ENCODE results near the gene PTPRCAP. TPM values are rescaled to one million over a fixed set of nuclear protein-coding genes. Genes with fewer than 3 reads are reported as not detected.

The PTPRCAP gene
- polyA plus RNA-seq, 1 donor (not counting 4 experiments of a cell fraction or from before 2014, with no cell fraction given), result not detected

DNA sequence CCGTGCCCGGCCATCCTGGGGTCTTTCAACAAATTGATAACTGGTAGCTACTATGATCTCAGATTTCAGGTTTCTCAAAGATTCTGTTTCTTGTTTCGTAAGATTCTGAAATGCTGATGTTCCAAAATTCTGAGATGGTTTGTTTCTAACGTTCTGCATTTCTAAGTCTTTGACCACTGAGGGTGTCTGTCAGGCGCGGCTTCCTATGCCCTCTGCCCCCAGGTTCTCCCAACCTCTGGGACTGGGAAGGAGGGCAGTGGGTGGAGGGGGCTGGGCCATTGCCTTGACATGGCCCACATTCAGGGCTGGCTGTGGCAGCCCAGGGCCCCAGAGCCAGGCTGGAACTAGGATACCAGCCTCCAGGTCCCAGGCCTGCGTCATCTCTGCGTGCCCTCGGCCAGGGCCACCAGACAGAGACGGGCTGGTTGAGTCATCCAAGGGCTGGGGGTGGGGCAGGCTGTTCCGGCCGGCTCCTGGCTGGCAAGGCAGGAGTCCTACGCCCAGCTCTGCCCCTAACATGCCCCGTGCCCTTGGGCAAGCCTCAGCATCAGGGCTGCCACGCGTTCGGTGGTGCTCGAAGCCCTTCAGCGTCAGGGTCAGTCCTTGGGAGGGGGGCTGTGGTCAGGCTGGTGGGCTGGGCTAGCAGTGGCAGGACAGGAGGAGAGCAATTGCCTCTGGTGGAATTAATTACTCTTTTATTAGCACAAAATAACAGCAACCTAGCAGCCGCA, 26.4 kb upstream of the PTPRCAP start:
- no peak overlapping the region for H3K4me3 ChIP-seq (ENCODE audit: control insufficient read depth in 2 of 3, extremely low read depth in 1 of 3, insufficient read depth in 2 of 3, low read depth in 1 of 3, low read length in 3 of 3)
- H2AFZ ChIP-seq (ENCODE audit: control insufficient read depth, low read length), result peak overlapping the region; percentile 64
- peaks cover 0 to 5% of the 10 kb centered on the region in 2 experiments for H3K36me3 ChIP-seq (ENCODE audit: control insufficient read depth in 2 of 2, extremely low read depth in 1 of 2, insufficient read depth in 2 of 2, low read length in 2 of 2)
- peaks cover 25% of the 10 kb centered on the region for H3K4me1 ChIP-seq (ENCODE audit: control insufficient read depth, extremely low read depth, insufficient read depth, low read length)
- FAIRE-seq (peak; percentile 26), DNase-seq (ENCODE audit: low read depth, low spot score) (no peak)
- H4K20me1 ChIP-seq (ENCODE audit: control insufficient read depth, extremely low read depth, insufficient read depth, low read length), result no peaks in the 10 kb centered on the region
- peak overlapping the region; percentile 79 for H3K27ac ChIP-seq (ENCODE audit: control insufficient read depth, insufficient read depth, low read length)
- no peaks in the 10 kb centered on the region for H3K9me1 ChIP-seq (ENCODE audit: control insufficient read depth, extremely low read depth, insufficient read depth, low read length)
- H3K9me3 ChIP-seq (ENCODE audit: control insufficient read depth, low read depth, low read length), result no peaks in the 10 kb centered on the region
- no peak for TF ChIP-seq EZH2 (IDR thresholded peaks at IDR 0.05; ENCODE audit: low read length)
- TF ChIP-seq, protein P1, sequence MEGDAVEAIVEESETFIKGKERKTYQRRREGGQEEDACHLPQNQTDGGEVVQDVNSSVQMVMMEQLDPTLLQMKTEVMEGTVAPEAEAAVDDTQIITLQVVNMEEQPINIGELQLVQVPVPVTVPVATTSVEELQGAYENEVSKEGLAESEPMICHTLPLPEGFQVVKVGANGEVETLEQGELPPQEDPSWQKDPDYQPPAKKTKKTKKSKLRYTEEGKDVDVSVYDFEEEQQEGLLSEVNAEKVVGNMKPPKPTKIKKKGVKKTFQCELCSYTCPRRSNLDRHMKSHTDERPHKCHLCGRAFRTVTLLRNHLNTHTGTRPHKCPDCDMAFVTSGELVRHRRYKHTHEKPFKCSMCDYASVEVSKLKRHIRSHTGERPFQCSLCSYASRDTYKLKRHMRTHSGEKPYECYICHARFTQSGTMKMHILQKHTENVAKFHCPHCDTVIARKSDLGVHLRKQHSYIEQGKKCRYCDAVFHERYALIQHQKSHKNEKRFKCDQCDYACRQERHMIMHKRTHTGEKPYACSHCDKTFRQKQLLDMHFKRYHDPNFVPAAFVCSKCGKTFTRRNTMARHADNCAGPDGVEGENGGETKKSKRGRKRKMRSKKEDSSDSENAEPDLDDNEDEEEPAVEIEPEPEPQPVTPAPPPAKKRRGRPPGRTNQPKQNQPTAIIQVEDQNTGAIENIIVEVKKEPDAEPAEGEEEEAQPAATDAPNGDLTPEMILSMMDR (optimal IDR thresholded peaks at IDR 0.05 in 1 of 3, IDR thresholded peaks at IDR 0.05 in 1 of 3, conservative IDR thresholded peaks at IDR 0.05 in 1 of 3; ENCODE audit: extremely low read depth in 1 of 3, insufficient read depth in 2 of 3, low read length in 3 of 3), result no peak
- no peaks in the 10 kb centered on the region for H3K79me2 ChIP-seq (ENCODE audit: control insufficient read depth, insufficient read depth, low read length)
- H3K9ac ChIP-seq (ENCODE audit: control insufficient read depth, extremely low read depth, insufficient read depth, low read length), result peak overlapping the region; percentile 58
- H3K27me3 ChIP-seq (ENCODE audit: control insufficient read depth, extremely low read depth, insufficient read depth, low read length), result no peaks in the 10 kb centered on the region
- dilution Hi-C loops (cut with MboI; ENCODE audit: extremely low pct_ligation_motif_present, low sequenced_read_pairs), result no loop called here
- peak overlapping the region; percentile 60 for H3K4me2 ChIP-seq (ENCODE audit: control insufficient read depth, extremely low read depth, insufficient read depth, low read depth, low read length)

DNA sequence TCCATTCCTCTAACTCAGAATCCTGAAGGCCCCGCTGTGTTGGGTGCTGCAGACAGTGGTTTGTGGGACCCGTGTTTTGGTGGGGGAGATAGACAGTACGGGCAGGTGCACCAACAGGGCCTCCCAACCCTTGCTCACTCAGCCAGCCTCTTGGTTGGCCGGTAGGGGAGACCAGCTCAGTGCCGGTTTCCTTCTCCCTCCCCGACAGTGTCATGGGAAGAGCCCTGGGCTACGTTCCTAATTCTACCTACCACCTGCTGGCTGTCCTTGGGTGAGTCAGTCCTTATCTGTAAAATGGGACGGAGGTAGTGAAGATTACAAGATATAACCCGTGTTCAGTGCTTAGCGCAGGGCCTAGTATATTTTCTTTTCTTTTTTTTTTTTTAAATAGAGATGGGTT, 25.7 kb upstream of the PTPRCAP start:
- Histone ChIP-seq H4K20me1 (ENCODE audit: control insufficient read depth, extremely low read depth, insufficient read depth, low read length) (no peaks in the 10 kb centered on the region), H3K27me3 (ENCODE audit: control insufficient read depth, extremely low read depth, insufficient read depth, low read length) (no peaks in the 10 kb centered on the region), H3K9me1 (ENCODE audit: control insufficient read depth, extremely low read depth, insufficient read depth, low read length) (no peaks in the 10 kb centered on the region), H3K4me1 (ENCODE audit: control insufficient read depth, extremely low read depth, insufficient read depth, low read length) (peaks cover 25% of the 10 kb centered on the region), H3K4me3 (ENCODE audit: control insufficient read depth in 2 of 3, extremely low read depth in 1 of 3, insufficient read depth in 2 of 3, low read depth in 1 of 3, low read length in 3 of 3) (no peak overlapping the region), H3K9ac (ENCODE audit: control insufficient read depth, extremely low read depth, insufficient read depth, low read length) (no peak overlapping the region), H3K36me3 (ENCODE audit: control insufficient read depth in 2 of 2, extremely low read depth in 1 of 2, insufficient read depth in 2 of 2, low read length in 2 of 2) (peaks cover 0 to 5% of the 10 kb centered on the region in 2 experiments), H3K27ac (ENCODE audit: control insufficient read depth, insufficient read depth, low read length) (no peak overlapping the region), H3K79me2 (ENCODE audit: control insufficient read depth, insufficient read depth, low read length) (no peaks in the 10 kb centered on the region), H2AFZ (ENCODE audit: control insufficient read depth, low read length) (no peak overlapping the region), H3K4me2 (ENCODE audit: control insufficient read depth, extremely low read depth, insufficient read depth, low read depth, low read length) (no peak overlapping the region), H3K9me3 (ENCODE audit: control insufficient read depth, low read depth, low read length) (no peaks in the 10 kb centered on the region)
- TF ChIP-seq, protein P1 (optimal IDR thresholded peaks at IDR 0.05 in 1 of 3, IDR thresholded peaks at IDR 0.05 in 1 of 3, conservative IDR thresholded peaks at IDR 0.05 in 1 of 3; ENCODE audit: extremely low read depth in 1 of 3, insufficient read depth in 2 of 3, low read length in 3 of 3), result no peak
- TF ChIP-seq EZH2 (IDR thresholded peaks at IDR 0.05; ENCODE audit: low read length), result no peak
- FAIRE-seq, result no peak
- dilution Hi-C loops (cut with MboI; ENCODE audit: extremely low pct_ligation_motif_present, low sequenced_read_pairs), result no loop called here
- no peak for DNase-seq (ENCODE audit: low read depth, low spot score)

Data from keratinocyte (primary cell).